GM12891 (cell line): ENCODE data around the gene VNN1.

Source experiments
- DNase-seq: peaks from one replicate; pipeline ENCODE4 v3.0.0; 2011; ENCODE audit warnings: low spot score; ENCODE audit not compliant: insufficient read length
- FAIRE-seq: peaks from 2 replicates; lab custom pipeline; 2011; peaks lifted over from hg19 to GRCh38; lab: Jason Lieb, UNC
- PAX5 ChIP-seq: IDR thresholded peaks from 2 replicates; pipeline ENCODE4 v1.6.1; 2011; ENCODE audit warnings: low read length, moderate library complexity, mild to moderate bottlenecking; ENCODE audit not compliant: insufficient read depth, severe bottlenecking
- POLR2A ChIP-seq: IDR thresholded peaks from 2 replicates; pipeline ENCODE4 v1.6.1; 2011; ENCODE audit warnings: low read depth, low read length, control low read depth
- POLR2AphosphoS5 ChIP-seq: IDR thresholded peaks from 2 replicates; pipeline ENCODE4 v1.6.1; 2011; ENCODE audit warnings: low read depth, low read length, control low read depth
- POU2F2 ChIP-seq: IDR thresholded peaks from 2 replicates; pipeline ENCODE4 v1.6.1; 2011; ENCODE audit warnings: low read depth, mild to moderate bottlenecking, control low read depth, low read length, moderate library complexity
- SPI1 ChIP-seq: IDR thresholded peaks from 2 replicates; pipeline ENCODE4 v1.6.1; 2011; ENCODE audit warnings: low read depth, low read length, control low read depth
- TAF1 ChIP-seq: IDR thresholded peaks from 2 replicates; pipeline ENCODE4 v1.6.1; 2011; ENCODE audit warnings: low read depth, low read length, control low read depth

VNN1 gene

DNA sequence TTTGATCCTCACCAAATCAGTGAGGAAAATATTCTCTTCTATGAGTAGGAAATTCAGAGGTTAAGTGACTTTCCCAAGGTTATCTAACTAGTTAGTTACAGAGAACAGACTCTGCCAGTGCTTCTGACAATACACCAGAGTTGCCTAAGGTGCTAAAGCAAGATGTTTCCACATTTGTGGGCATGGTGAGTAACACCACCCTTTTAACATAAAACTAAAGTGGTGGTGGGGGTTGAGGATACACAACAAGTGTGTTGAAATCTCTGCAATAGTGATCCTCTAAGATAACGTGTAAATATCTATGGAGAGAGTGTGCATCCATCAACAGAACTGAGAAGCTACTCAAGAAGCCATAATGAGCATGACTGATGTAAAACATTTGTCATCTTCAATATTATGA is 32.2 kb upstream of the VNN1 start:
- DNase-seq (no peak), FAIRE-seq (no peak)
- TF ChIP-seq TAF1 (no peak), POLR2AphosphoS5 (no peak), POLR2A (no peak), PAX5 (no peak), POU2F2 (no peak), SPI1 (no peak)

DNA sequence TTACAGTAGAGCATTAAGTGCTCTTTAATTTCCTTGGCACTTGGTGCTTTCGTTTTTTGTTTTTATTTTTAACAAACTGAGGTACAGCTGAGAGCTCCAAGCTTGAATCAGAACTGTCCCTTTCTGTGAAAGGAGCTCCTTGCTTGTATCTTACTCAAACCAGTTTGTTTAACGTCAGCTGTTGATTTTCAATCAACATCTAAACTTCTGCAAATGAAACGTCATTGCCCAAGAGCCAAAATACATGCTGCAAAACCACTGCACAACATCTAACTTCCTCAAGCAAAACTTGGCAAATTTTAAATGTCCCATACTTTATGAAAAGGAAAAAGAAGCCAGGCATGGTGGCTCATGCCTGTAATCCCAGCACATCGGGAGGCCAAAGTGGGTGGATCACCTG is 28.6 kb upstream of the VNN1 start:
- TF ChIP-seq TAF1 (no peak), POLR2A (no peak), PAX5 (no peak), POU2F2 (no peak)
- DNase-seq = no peak
- FAIRE-seq = no peak

DNA sequence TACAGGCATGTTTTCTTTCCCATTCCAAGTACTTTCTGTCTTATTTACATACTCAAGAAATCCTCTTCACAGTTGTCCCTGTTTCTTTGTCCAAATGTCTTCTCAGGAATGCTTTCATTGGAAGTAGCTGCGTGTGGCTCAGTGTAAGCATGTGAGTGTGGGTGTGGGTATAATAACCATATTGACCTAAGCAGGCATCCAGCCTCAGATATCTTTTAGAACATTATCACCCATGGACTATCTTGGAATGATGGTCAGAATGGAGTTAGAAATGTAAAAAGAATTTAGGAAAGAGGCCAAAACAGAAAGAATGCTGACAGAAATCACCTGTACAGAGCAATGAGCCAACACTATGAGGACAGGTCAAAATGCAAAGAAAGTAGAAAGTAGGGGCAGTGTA is 27.4 kb upstream of the VNN1 start:
- DNase-seq (no peak), FAIRE-seq (no peak)
- TF ChIP-seq POLR2A = no peak
- TF ChIP-seq TAF1 = no peak
- TF ChIP-seq SPI1 = no peak
- no peak for TF ChIP-seq POU2F2
- no peak for TF ChIP-seq POLR2AphosphoS5
- TF ChIP-seq PAX5 = no peak

DNA sequence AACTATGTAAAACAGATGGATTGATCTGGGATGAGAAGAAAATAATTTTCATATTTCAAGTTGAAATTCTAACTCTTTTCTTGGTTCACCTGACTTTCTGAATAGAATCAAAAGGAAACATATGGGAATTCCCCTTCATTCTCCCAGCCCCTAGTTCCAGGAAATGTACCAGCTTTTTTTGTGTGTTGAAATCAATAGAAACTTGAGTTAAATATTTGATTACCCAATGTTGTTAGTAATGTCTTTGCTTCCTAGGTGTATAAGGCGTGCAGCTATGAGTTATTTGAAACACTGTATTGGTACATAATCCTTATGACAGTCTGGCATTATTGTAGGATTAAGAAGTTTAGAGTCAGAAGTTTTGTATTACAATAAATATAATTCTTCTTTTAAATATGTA is 22.4 kb upstream of the VNN1 start:
- no peak for TF ChIP-seq SPI1
- no peak for TF ChIP-seq TAF1
- no peak for TF ChIP-seq POLR2A
- TF ChIP-seq POLR2AphosphoS5 = no peak
- no peak for TF ChIP-seq PAX5
- no peak for TF ChIP-seq POU2F2
- FAIRE-seq = no peak

DNA sequence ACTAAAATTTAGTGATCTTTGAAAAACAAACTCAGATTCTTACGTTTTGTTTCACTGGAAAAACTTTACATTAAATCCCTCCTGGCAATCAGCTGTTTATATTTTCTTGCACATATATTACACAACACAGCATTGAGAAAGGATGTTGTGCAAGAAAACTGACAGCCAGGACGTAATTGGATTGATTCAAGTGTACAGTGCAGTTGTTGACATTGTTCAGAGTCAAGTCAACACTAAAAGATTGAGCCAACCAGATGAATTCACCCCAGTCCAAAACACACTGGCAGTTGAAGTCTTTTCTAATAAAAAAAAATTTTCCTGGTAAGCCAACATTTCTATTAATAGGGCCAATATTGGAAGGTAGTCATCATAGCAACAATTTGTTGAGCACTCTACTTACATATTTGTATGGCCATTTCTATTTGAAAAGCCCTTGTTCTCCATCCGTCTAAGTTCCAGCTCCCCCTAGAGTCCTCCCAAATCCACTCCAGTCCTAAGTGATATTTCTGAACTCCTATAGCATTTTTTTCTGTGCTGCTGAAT is 20.9 kb upstream of the VNN1 start:
- FAIRE-seq (no peak), DNase-seq (no peak)
- TF ChIP-seq POLR2AphosphoS5 (no peak), PAX5 (no peak), SPI1 (no peak), TAF1 (no peak), POU2F2 (no peak), POLR2A (no peak)

More for the DNA sequence above, 22.4 kb upstream of the VNN1 start:
- DNase-seq = no peak

DNA sequence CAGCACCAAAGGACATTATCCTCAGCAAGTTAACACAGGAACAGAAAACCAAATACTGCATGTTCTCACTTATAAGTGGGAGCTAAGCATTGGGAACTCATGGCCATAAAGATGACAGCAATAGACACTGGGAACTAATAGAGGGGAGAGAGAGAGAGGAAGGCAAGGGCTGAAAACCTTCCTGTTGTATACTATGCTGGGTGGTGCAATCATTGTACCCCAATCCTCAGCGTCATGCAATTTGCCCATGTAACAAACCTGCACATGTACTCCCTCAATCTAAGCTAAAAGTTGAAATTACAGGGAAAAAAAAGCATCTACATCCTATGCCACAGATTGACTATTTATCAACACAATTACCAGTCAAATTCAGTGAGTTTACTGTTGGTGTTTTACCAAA is 20.0 kb upstream of the VNN1 start:
- FAIRE-seq (no peak), DNase-seq (no peak)
- TF ChIP-seq POLR2AphosphoS5 (no peak), PAX5 (no peak), SPI1 (no peak), POLR2A (no peak)

DNA sequence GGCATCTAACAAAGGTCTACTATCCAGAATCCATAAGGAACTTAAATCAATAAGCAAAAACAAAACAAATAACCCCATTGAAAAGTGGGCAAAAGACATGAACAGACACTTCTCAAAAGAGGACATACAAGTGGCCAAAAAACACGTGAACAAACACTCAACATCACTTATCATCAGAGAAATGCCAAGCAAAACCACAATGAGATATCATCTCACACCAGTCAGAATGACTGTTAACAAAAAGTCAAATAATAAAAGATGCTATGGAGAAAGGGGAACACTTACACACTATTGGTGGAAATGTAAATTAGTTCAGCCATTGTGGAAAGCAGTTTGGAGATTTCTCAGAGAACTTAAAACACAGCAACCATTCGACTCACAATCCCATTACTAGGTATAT is 19.4 kb upstream of the VNN1 start:
- FAIRE-seq (no peak), DNase-seq (no peak)
- TF ChIP-seq TAF1 = no peak
- no peak for TF ChIP-seq POLR2A
- no peak for TF ChIP-seq SPI1
- TF ChIP-seq POU2F2 = no peak
- TF ChIP-seq PAX5 = no peak
- no peak for TF ChIP-seq POLR2AphosphoS5

DNA sequence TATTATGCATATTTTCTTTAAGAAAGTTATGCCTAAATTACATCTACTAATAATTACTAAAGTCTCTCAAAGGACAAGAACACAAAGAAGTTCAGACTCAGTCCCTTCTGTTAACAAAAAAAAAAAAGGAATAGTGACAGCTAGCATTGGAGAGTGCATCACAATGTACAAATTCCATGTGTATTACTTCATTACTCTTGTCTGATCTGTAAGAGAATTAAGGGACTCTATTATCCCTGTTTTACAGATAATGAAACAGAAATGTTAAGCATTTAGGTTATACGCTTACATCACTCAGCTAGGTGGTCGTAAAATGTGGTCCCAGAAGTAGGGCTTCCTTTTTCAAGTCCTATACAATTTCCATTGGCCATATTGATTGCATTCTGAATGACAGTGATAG is 17.2 kb upstream of the VNN1 start:
- no peak for DNase-seq
- TF ChIP-seq POU2F2 (no peak), PAX5 (no peak), TAF1 (no peak), SPI1 (no peak), POLR2A (no peak), POLR2AphosphoS5 (no peak)
- no peak for FAIRE-seq

DNA sequence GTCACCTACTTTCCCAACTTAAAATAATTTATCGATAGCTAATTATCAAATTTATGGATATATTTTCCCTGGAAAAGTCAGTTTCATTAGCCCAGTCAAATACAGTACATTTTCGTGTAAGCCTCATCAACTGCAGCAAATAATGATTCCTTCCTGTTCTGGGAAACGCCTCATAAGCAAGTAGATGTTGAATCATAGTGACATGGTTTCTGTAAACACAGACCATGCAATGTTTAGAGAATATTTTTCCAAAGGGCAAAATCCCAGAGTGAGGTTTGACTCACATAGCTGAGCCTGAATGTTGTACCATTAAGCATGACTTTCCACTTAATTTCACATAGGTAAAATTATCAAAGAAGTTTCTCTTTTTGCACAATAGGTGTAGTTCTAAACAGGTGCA is 16.7 kb upstream of the VNN1 start:
- TF ChIP-seq POLR2AphosphoS5 = no peak
- TF ChIP-seq POLR2A = no peak
- TF ChIP-seq SPI1 = no peak
- no peak for TF ChIP-seq TAF1
- no peak for TF ChIP-seq POU2F2
- TF ChIP-seq PAX5 = no peak
- DNase-seq = no peak
- FAIRE-seq = no peak

DNA sequence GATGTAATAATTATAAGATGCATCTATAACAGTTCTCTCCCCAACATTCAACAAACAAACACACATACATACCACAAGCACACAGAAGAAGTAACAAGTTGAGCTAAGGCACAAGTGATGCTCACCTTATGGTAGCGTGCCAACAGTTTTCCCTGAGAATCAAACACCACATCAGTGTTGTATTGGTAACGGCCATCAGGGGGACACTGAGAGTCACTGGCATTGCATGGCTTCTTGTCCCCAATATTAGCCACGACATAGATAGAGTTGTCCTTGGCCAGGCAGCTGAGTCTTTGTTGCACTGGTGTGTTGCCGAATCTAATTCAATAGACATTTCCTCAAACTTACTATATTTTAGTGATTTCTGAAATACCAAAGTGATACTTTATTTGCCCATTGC is 14.8 kb upstream of the VNN1 start:
- DNase-seq = no peak
- FAIRE-seq = peak; percentile 20
- TF ChIP-seq POLR2A (no peak), TAF1 (no peak), POLR2AphosphoS5 (no peak), POU2F2 (no peak), SPI1 (no peak), PAX5 (no peak)
